Adrenal gland (tissue), 5 donors: Measurements from ENCODE around the gene FAT1.

Source experiments
- POLR2A ChIP-seq, 2 donors: fragments of 450-650 bp; IDR thresholded peaks; one replicate each; pipeline ENCODE4 v1.6.1; 2017; ENCODE audit warnings: antibody characterized with exemption in 2 of 2, mild to moderate bottlenecking in 2 of 2, moderate library complexity in 1 of 2
- TF ChIP-seq, protein P1 (sequence below), 6 experiments: fragments of 450-650 bp in 4 of 6; fragments of 200-600 bp in 2 of 6; sonication (generic) in 1 of 6; IDR thresholded peaks; 1 replicate in 5 of 6; 2 replicates in 1 of 6; pipeline versions ENCODE4 v1.5.1 to v1.8.0; 2016 to 2021; ENCODE audit warnings: antibody characterized with exemption in 6 of 6, mild to moderate bottlenecking in 2 of 6, moderate library complexity in 1 of 6
- donor health status: DM: no; HTN: no; CAD: no.

DNA sequence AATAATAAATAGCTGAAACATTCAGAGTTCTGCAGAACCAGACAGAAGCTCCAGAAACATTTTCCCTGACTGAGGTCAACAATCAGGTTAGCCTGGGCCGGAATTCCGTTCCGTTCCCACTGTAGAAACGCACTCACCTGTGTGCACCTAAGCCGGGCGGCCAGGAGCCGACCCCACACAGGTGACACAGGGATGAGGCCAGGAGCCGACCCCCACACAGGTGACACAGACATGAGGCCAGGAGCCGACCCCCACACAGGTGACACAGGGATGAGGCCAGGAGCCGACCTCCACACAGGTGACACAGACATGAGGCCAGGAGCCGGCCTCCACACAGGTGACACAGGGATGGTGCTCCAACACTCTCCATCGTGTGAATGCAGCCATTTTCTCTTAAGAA is 21.9 kb downstream of the FAT1 start:
- TF ChIP-seq, protein P1, sequence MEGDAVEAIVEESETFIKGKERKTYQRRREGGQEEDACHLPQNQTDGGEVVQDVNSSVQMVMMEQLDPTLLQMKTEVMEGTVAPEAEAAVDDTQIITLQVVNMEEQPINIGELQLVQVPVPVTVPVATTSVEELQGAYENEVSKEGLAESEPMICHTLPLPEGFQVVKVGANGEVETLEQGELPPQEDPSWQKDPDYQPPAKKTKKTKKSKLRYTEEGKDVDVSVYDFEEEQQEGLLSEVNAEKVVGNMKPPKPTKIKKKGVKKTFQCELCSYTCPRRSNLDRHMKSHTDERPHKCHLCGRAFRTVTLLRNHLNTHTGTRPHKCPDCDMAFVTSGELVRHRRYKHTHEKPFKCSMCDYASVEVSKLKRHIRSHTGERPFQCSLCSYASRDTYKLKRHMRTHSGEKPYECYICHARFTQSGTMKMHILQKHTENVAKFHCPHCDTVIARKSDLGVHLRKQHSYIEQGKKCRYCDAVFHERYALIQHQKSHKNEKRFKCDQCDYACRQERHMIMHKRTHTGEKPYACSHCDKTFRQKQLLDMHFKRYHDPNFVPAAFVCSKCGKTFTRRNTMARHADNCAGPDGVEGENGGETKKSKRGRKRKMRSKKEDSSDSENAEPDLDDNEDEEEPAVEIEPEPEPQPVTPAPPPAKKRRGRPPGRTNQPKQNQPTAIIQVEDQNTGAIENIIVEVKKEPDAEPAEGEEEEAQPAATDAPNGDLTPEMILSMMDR (IDR thresholded peaks at IDR 0.05) = no peak
- TF ChIP-seq POLR2A (IDR thresholded peaks at IDR 0.05) = no peak
